ENCODE data around the gene TNS1. TPM values are rescaled to one million over a fixed set of nuclear protein-coding genes. Genes with fewer than 3 reads are reported as not detected.

Gene TNS1
- total RNA-seq, 1 donor from 2014 or later = 705 TPM

GRCh38 chr2:217752714-217753459, 249.9 kb downstream of the TNS1 start:
- intact Hi-C loops (cut with DNase I) = loop anchor here (10.0 kb wide), 1 partner anchor 1238 kb away; no protein-coding TSS in a partner anchor
- no peak for ATAC-seq
- DNase-seq (ENCODE audit: missing footprints) = no peak

- intact Hi-C loops (cut with DNase I) = loop anchor here (10.0 kb wide), 1 partner anchor 1237 kb away; no protein-coding TSS in a partner anchor
- DNase-seq (ENCODE audit: missing footprints) (no peak), ATAC-seq (no peak)
These were observed 250.8 kb downstream of the TNS1 start for GRCh38 chr2:217751952-217752351.

- DNase-seq (ENCODE audit: missing footprints) (no peak), ATAC-seq (no peak)
- intact Hi-C loops (cut with DNase I) = loop anchor here (10.0 kb wide), 1 partner anchor 1236 kb away; no protein-coding TSS in a partner anchor
These were observed 251.6 kb downstream of the TNS1 start for GRCh38 chr2:217751192-217751591.

Small RNA genes within 50 kb of the gene (microRNA-seq; reads per million reads assigned to microRNA genes)
- gene MIR6809 = not detected

Other genes with a start within 250 kb of the TNS1 start
- not detected for gene RUFY4, start 66.3 kb upstream of the TNS1 start, total RNA-seq
- 1.5 TPM for gene CXCR2, start 123.0 kb upstream of the TNS1 start, total RNA-seq
- gene CXCR1, start 164.0 kb upstream of the TNS1 start, total RNA-seq = 1.1 TPM
- gene ARPC2, start 214.2 kb upstream of the TNS1 start, total RNA-seq = 142 TPM

All from Right ventricle myocardium inferior (tissue), 1 donor.